GM12874 (cell line): ENCODE results near the gene SEC14L5.

Experiments
- TF ChIP-seq, protein P1 (sequence below): IDR thresholded peaks from 2 replicates; pipeline ENCODE4 v1.5.1; 2011; ENCODE audit warnings: low read depth, mild to moderate bottlenecking, control low read depth, low read length, moderate library complexity; ENCODE audit not compliant: insufficient read depth

SEC14L5 gene

GRCh38 chr16:5024632-5025031, 66.5 kb downstream of the SEC14L5 start:
- TF ChIP-seq, protein P1, sequence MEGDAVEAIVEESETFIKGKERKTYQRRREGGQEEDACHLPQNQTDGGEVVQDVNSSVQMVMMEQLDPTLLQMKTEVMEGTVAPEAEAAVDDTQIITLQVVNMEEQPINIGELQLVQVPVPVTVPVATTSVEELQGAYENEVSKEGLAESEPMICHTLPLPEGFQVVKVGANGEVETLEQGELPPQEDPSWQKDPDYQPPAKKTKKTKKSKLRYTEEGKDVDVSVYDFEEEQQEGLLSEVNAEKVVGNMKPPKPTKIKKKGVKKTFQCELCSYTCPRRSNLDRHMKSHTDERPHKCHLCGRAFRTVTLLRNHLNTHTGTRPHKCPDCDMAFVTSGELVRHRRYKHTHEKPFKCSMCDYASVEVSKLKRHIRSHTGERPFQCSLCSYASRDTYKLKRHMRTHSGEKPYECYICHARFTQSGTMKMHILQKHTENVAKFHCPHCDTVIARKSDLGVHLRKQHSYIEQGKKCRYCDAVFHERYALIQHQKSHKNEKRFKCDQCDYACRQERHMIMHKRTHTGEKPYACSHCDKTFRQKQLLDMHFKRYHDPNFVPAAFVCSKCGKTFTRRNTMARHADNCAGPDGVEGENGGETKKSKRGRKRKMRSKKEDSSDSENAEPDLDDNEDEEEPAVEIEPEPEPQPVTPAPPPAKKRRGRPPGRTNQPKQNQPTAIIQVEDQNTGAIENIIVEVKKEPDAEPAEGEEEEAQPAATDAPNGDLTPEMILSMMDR = no peak

- TF ChIP-seq, protein P1 = no peak
Observed at GRCh38 chr16:5025171-5025632, 67.1 kb downstream of the SEC14L5 start.

GRCh38 chr16:5026664-5027063, 68.5 kb downstream of the SEC14L5 start:
- TF ChIP-seq, protein P1 = no peak

- TF ChIP-seq, protein P1 = no peak
Observed at GRCh38 chr16:5027086-5027485, 69.0 kb downstream of the SEC14L5 start.

GRCh38 chr16:5027575-5028235, 69.6 kb downstream of the SEC14L5 start:
- TF ChIP-seq, protein P1 = no peak

DNA sequence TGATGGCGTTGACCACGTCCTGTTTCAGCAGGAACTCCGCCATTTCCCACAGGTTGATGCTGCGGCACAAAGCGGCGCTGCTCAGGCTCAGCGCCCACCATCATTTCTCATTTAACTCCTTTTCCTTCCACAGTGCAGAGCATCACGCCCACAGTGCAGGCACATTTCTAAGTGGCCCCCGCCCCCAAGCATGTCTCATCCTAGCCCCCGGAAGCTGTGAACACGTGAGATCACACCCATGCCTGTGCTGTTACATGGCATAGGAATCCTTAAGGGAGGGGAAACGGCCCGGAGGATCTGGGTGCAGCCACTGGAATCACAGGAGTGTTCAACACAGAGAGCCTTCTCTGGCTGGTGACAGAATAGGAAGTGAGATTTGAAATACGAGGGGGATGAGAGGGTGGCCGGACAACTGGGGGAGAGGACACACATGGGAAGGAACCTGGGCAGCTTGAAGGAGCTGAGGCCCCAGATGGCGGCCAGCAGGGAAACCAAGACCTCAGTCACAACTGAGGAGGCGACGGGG, 70.9 kb downstream of the SEC14L5 start:
- TF ChIP-seq, protein P1 = no peak

- TF ChIP-seq, protein P1 = no peak
Observed at GRCh38 chr16:5030251-5030870, 72.2 kb downstream of the SEC14L5 start.
